Tibial nerve (tissue), 4 donors: ENCODE data around the gene C3orf18. TPM values are rescaled to one million over a fixed set of nuclear protein-coding genes. Genes with fewer than 3 reads are reported as not detected.

Source experiments
- DNase-seq, 2 donors: peaks; one replicate each; pipeline ENCODE4 v3.0.0-alpha.2; 2019; ENCODE audit warnings: low spot score in 2 of 2
- H3K27ac ChIP-seq, 4 donors: fragments of 200-600 bp; sonication (generic) in 3 of 4; one replicate each; pipeline ENCODE4 v1.5.1; 2017 to 2019; ENCODE audit warnings: mild to moderate bottlenecking in 1 of 4
- H3K27me3 ChIP-seq, 2 donors: fragments of 200-600 bp; sonication (generic) in 1 of 2; one replicate each; pipeline versions ENCODE4 v1.5.1 to v1.6.0; 2017 to 2019
- H3K36me3 ChIP-seq, 3 donors: fragments of 200-600 bp; sonication (generic); one replicate each; pipeline ENCODE4 v1.5.1; 2018 to 2019
- H3K4me1 ChIP-seq, 4 donors: fragments of 200-600 bp; sonication (generic) in 3 of 4; one replicate each; pipeline ENCODE4 v1.5.1; 2017 to 2019
- H3K4me3 ChIP-seq, 4 donors: fragments of 200-600 bp; sonication (generic) in 3 of 4; one replicate each; pipeline ENCODE4 v1.5.1; 2017 to 2019; ENCODE audit warnings: mild to moderate bottlenecking in 1 of 4, moderate library complexity in 1 of 4
- H3K9me3 ChIP-seq, 4 donors: fragments of 200-600 bp; sonication (generic) in 3 of 4; one replicate each; pipeline ENCODE4 v1.5.1; 2017 to 2019
- CTCF ChIP-seq, 5 experiments: fragments of 200-600 bp in 3 of 5; fragments of 450-650 bp in 2 of 5; sonication (generic) in 3 of 5; IDR thresholded peaks; one replicate each; pipeline ENCODE4 v1.5.1; 2016 to 2019; ENCODE audit warnings: antibody characterized with exemption in 5 of 5, mild to moderate bottlenecking in 3 of 5, moderate library complexity in 2 of 5
- EP300 ChIP-seq, 2 donors: sonication (generic); formaldehyde crosslinking; IDR thresholded peaks; one replicate each; pipeline ENCODE4 v1.6.1; 2017; ENCODE audit warnings: antibody characterized with exemption in 2 of 2, mild to moderate bottlenecking in 1 of 2
- POLR2A ChIP-seq, 2 donors: fragments of 450-650 bp; IDR thresholded peaks; one replicate each; pipeline ENCODE4 v1.6.1; 2017; ENCODE audit warnings: antibody characterized with exemption in 2 of 2, mild to moderate bottlenecking in 2 of 2, moderate library complexity in 2 of 2
- WGBS, 2 donors: methylation state at CpG; one replicate each; pipeline ENCODE4 v1.1.5; 2018; 5-methylcytosine and 5-hydroxymethylcytosine counted together
- total RNA-seq, 4 donors: library from RNA; depleted of rRNA; stranded (reverse); fragments of >200 nt; gene quantifications; one replicate each; pipeline ENCODE4 v1.1.0, GENCODE V29; 2016

Gene C3orf18
- total RNA-seq, 4 donors from 2014 or later, result 12.2 to 21.1 (median 19.1) TPM

GRCh38 chr3:50591196-50591741, 23.7 kb upstream of the C3orf18 start:
- no peak for DNase-seq
- Histone ChIP-seq H3K27ac (peak overlapping the region in 2 of 4 donors; percentile 15 to 59), H3K4me1 (peaks cover 0 to 25% (median 20%) of the 10 kb centered on the region in 4 donors), H3K36me3 (no peaks in the 10 kb centered on the region), H3K4me3 (no peak overlapping the region), H3K27me3 (no peaks in the 10 kb centered on the region), H3K9me3 (no peaks in the 10 kb centered on the region)
- WGBS, 2 donors, result 62 to 76% methylated on average over 5 to 9 of the region's 9 CpGs
- peak in 1 of 2 donors; percentile 1 for TF ChIP-seq POLR2A (IDR thresholded peaks at IDR 0.05)
- no peak for TF ChIP-seq CTCF (IDR thresholded peaks at IDR 0.05)

GRCh38 chr3:50588759-50589433, 21.3 kb upstream of the C3orf18 start:
- peaks cover 0 to 30% (median 20%) of the 10 kb centered on the region in 4 donors for H3K4me1 ChIP-seq
- no peak for DNase-seq
- 73 to 83% methylated on average over 4 of the region's 4 CpGs for WGBS, 2 donors
- H3K27me3 ChIP-seq, result no peaks in the 10 kb centered on the region
- no peak overlapping the region for H3K4me3 ChIP-seq
- no peak overlapping the region for H3K27ac ChIP-seq
- H3K36me3 ChIP-seq, result peaks cover 0 to 14% (median 0%) of the 10 kb centered on the region in 3 donors
- TF ChIP-seq CTCF (IDR thresholded peaks at IDR 0.05), result no peak
- no peak for TF ChIP-seq EP300 (IDR thresholded peaks at IDR 0.05)
- no peak for TF ChIP-seq POLR2A (IDR thresholded peaks at IDR 0.05)
- H3K9me3 ChIP-seq, result no peaks in the 10 kb centered on the region

- Histone ChIP-seq H3K4me3 (no peak overlapping the region), H3K27ac (no peak overlapping the region), H3K9me3 (no peaks in the 10 kb centered on the region), H3K27me3 (no peaks in the 10 kb centered on the region), H3K4me1 (peaks cover 0 to 30% (median 20%) of the 10 kb centered on the region in 4 donors), H3K36me3 (peaks cover 0 to 21% (median 0%) of the 10 kb centered on the region in 3 donors)
- TF ChIP-seq CTCF (IDR thresholded peaks at IDR 0.05) (no peak), POLR2A (IDR thresholded peaks at IDR 0.05) (no peak), EP300 (IDR thresholded peaks at IDR 0.05) (no peak)
- no peak for DNase-seq
- 48 to 65% methylated on average over 16 to 17 of the region's 17 CpGs for WGBS, 2 donors
Measured at GRCh38 chr3:50587806-50588758, 20.5 kb upstream of the C3orf18 start.

- no peak for TF ChIP-seq POLR2A (IDR thresholded peaks at IDR 0.05)
- no peak for TF ChIP-seq EP300 (IDR thresholded peaks at IDR 0.05)
- peaks cover 0 to 28% (median 0%) of the 10 kb centered on the region in 3 donors for H3K36me3 ChIP-seq
- H3K27ac ChIP-seq, result no peak overlapping the region
- no peaks in the 10 kb centered on the region for H3K9me3 ChIP-seq
- 88 to 90% methylated on average over 6 of the region's 6 CpGs for WGBS, 2 donors
- peaks cover 0 to 24% (median 14%) of the 10 kb centered on the region in 4 donors for H3K4me1 ChIP-seq
- no peaks in the 10 kb centered on the region for H3K27me3 ChIP-seq
- DNase-seq, result no peak
- no peak overlapping the region for H3K4me3 ChIP-seq
Measured at GRCh38 chr3:50587373-50587772, 19.8 kb upstream of the C3orf18 start.

- TF ChIP-seq POLR2A (IDR thresholded peaks at IDR 0.05) (no peak), EP300 (IDR thresholded peaks at IDR 0.05) (no peak), CTCF (IDR thresholded peaks at IDR 0.05) (no peak)
- DNase-seq, result no peak
- no peaks in the 10 kb centered on the region for H3K9me3 ChIP-seq
- peaks cover 0 to 17% (median 10%) of the 10 kb centered on the region in 4 donors for H3K4me1 ChIP-seq
- no peak overlapping the region for H3K27ac ChIP-seq
- H3K36me3 ChIP-seq, result peaks cover 0 to 34% (median 0%) of the 10 kb centered on the region in 3 donors
- no peaks in the 10 kb centered on the region for H3K27me3 ChIP-seq
- WGBS, 2 donors, result 71 to 73% methylated on average over 3 of the region's 3 CpGs
- no peak overlapping the region for H3K4me3 ChIP-seq
Measured at GRCh38 chr3:50586763-50587070, 19.2 kb upstream of the C3orf18 start.
